Daoy (cell line): ENCODE results near the gene INPP4B. TPM values are rescaled to one million over a fixed set of nuclear protein-coding genes. Genes with fewer than 3 reads are reported as not detected.
A peak's percentile ranks its signal among the peaks of the same experiment; 100 is the strongest.

ENCODE experiments used
- DNase-seq: peaks from one replicate; pipeline ENCODE4 v3.0.0-alpha.2; 2015; ENCODE audit warnings: low read depth
- total RNA-seq: library from RNA; depleted of rRNA; stranded (reverse); fragments of >200 nt; shearing (Covaris generic); gene quantifications from 2 replicates; pipeline ENCODE4 v1.2.3, GENCODE V29; 2014

The INPP4B gene
- total RNA-seq, 1 experiment from 2014 or later: 9.3 TPM

DNA sequence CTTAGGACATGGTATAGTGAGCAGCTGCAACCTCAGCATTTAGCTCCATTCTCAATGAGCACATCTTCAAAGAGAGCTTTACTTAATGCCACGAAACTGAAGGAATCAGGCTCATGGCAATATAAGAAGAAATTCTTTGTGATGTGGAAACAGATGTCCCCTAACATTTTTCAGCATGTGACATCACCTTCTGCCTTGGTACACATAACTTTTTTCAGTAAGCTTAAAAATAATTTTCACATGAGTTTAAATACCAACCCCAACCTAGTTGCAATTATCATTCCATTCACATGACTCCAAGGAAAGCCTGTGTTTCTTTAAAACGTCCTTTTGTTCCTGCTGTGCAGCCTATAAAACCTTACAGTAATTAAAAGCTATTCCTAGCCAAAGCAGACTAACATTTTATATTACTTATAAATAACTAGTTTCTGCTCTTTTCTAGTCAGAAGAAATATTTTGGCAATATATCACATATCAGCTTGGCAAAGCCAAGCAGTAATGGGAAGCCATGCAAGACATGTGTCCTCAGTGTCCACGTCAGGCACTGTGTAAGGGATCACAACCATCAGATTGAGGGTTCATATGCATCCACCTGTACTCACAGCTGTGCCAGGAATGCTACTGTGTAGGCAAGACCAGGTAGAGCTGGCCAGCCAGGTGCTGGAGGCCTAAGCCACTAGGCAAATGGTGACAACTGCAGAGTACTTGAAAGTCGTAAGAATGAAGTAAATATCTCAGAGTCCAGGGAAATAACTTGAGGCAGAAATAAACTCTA is 466.6 kb downstream of the INPP4B start:
- peak; percentile 52 for DNase-seq

DNA sequence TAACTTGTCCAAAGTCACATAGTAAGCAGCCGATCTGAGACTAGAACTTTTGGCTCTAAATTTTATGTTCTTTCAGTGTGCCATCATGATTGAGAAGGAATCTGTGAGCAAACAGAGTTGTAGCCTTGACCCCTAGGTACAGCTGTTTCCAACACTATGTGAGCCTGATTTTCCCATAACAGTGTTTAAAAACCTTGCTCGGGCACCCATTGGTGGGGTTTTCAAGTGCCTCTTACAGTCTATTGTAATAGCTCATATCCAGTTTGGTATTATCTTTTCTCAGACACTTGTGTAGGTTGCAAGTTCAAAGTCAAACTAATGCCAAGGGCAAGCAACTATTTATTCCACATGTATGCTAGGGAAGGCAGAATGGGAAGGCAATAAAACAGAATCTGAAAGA is 467.9 kb downstream of the INPP4B start:
- no peak for DNase-seq

DNA sequence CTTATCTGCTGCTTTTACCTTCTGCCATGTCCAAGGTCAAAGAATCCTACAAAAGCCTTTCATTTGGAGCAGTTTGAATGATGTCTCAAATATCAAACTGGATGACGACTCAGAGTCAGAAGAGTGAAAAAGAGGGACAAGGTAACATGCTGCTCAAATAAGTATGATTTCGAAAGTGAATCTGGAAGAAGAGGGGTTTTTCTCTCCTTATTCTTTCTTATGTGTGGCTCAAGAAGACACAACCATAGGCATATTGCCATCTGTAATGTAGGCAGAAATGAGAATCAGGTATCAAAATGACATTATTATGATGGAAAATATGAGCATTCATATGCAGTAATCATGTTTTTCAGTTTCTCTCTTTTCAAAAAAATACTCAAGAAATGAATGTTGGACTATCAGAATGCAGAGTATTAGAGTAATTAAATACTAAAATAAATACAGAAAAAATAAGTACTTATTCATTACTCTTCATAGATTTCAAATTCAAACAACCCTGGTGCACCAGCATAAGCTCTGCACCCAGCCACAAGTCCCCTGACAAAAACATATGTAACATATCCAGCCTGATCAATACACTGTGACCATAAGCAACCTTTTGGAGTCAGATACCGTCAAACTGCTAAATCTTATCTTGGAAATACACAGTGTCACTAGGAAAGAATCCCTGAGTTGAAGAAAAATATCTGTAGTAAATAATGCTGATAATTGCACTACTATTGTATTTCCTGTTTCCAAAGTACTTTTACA is 468.6 kb downstream of the INPP4B start:
- DNase-seq: no peak

- DNase-seq: no peak
These were observed 469.9 kb downstream of the INPP4B start for GRCh38 chr4:142376204-142376603.

DNA sequence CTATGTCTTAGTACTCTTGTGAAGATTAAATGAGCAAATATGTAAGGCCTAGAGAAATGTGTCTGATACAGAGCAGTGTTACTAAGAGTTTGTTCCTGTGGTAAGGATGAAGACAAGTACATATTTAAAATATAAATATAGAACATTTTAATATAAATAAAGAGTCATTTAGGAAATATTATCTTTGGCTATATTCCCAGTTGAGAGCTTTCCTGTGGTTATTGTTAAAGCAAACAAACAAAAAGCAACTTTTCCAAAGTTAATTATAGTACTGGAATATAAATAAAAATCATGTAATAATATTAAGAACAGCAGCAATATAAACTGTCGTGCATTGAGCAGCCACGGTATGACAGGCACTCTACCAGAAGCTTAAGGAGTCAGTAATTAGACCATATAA is 472.5 kb downstream of the INPP4B start:
- no peak for DNase-seq

GRCh38 chr4:142372530-142373260 is 473.4 kb downstream of the INPP4B start:
- DNase-seq: no peak

DNA sequence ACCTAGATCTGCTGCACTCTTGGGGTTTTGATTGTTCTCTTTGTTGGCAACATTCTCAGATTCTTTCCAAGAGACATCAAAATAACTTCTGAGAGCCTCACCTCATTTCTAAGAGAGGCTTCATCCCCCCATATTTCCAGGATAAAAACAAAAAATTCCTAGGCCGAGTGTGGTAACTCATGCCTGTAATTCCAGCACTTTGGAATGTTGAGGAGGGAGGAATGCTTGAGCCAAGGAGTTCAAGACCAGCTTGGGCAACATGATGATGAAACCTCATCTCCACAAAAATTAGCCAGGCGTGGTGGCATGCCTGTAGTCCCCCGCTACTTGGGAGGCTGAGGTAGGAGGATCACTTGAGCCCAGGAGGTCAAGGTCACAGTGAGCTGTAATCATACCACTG is 477.0 kb downstream of the INPP4B start:
- no peak for DNase-seq

DNA sequence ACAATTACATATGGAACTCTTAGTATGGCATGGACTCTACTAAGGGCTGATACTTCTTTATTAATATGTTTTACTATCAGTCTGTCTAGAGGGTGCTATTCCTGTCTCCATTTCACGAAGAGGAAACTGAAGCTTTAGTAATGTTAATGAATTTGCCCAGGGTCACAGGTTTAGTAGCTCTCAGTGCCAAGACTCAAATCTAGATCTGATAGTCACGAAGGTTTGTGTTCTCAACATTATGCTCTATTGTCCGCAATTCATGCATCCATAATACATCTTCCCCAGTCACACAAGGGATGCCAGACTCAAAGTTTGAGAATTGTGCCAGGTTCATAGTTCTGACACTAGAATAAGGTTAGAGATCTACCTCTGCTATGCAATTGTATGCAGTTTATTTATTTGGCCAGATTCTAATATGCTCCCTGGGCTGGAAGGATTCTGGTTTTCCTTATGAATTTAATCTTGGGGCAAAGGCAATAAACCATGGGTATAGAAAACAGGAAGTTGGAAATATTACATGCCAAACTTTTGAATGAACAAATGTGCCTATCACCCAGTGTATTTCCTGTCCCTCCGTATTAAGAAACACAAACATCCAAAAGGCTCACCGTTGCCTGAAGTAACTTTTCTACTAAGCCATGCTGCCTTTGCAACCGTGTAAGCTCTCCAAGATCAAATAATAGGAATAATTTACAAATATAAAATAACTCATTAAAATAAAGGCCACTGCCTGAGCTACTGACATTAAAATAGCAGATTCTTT is 478.5 kb downstream of the INPP4B start:
- DNase-seq: no peak

DNA sequence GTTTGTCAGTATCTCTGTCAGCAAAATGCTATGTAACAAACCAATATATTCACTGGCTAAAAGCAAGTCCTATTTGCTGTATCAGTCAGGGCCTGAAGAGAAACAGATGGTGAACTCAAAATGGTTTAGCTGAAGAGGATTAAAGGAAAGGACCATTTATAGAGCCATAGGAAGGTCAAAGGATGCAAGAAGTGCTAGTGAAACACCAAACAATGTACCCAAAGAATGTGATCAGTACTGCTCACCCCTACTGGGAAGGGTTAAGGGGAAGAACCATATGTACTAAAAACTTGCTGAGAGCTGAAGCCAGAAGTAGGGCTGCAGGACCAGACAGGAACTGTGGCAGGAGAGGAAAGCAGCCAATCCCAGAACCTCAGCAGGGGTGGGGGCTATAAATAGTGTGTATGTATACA is 479.3 kb downstream of the INPP4B start:
- DNase-seq: no peak

- no peak for DNase-seq
These were observed 480.7 kb downstream of the INPP4B start for GRCh38 chr4:142365391-142365790.

GRCh38 chr4:142363686-142364085 is 482.4 kb downstream of the INPP4B start:
- DNase-seq: no peak

GRCh38 chr4:142361981-142362380 is 484.1 kb downstream of the INPP4B start:
- DNase-seq: no peak

DNA sequence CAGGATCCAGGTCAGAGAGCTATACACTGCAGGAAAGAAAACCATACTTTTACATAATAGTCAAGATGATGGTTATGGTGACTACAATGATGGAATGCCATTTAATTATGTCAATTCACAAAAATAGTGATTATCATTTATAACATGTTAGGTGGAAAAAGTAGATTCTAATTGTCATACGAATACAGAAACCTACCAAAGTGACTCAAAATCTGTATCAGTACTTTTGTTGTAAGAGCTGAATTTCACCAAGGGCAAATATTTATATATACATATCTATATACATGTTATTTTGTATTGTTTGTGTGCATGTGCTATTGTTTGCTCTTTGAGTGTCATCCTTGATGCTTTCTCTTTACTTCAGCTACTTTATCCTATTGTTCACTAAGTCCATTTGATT is 485.4 kb downstream of the INPP4B start:
- DNase-seq: no peak

DNA sequence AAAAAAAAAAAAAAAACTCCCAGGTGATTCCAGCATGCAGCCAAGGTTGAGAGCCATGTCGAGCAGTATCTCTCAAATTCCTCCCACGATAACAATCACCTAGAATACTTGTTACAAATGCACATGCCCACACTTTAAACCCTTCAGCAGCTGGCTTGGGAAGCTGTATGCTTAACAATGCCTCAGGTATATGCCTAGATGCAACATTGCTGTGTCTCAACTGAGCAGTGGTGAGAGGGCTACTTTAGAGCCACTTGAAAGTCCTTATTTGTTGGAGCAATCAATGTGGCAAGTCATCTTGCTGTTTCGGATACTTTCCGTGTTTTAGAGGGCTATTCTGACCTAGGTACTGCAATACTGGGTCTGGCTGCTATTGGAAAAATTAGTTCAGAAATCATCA is 487.4 kb downstream of the INPP4B start:
- DNase-seq: no peak

DNA sequence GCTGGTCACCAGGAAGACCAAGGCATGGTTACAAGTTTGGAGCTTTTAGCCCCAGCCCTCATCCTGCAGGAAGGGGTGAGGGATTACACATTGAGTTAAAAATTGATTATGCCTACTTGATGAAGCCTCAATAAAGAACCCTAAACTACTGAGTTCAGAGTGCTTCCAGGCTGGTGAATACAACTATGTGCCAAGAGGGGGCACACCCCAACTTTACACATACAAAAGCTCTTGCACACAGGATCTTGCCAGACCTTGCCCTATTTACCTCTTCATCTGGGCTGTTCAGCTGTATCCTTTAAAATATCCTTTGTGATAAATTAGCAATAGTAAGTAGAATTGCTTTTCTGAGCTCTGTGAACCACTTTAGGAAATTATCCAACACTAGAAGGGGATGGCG is 489.3 kb downstream of the INPP4B start:
- no peak for DNase-seq

GRCh38 chr4:142356118-142356759 is 489.9 kb downstream of the INPP4B start:
- no peak for DNase-seq

DNA sequence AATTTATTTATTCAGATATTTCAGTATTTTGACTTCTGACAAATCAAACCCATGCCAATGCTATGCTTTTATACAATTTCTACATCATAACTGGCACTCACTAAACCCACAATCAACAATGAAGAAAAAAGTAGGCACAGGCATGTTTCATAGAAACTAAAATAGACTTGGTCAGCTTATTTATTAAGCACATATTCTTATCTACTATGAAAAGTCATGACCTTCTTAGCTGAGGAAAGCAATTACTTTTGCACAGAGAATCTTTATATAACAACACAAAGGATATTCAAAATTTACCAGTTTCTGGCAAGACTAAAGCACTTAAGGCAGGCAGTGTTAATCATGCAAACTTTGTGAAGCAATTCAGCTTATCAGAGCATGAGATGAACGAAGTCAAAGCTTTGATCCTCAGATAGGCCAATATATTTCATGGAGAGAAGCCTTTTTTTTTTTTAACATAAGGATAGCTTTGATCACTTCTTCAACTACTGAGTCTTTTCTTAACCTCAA is 490.6 kb downstream of the INPP4B start:
- DNase-seq: no peak

GRCh38 chr4:142354794-142355420 is 491.2 kb downstream of the INPP4B start:
- DNase-seq: no peak

DNA sequence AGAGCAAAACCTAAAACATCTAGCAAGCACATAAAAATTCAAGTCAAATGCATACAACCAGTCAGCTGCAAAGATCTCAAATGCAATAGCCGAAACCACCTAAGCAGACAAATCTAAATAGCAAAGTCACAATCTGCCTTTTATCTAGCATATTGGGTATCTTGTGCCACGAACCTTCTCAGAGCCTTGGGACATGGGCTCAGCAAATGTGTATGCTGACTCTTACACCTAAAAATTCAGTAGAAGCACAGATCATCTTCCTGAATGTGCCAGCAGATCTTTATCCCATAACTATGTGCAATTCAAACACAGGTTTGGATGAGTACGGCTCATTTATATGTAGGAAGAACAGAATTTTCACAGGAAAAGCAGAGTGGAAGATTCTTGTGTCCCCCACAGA is 492.1 kb downstream of the INPP4B start:
- DNase-seq: no peak

DNA sequence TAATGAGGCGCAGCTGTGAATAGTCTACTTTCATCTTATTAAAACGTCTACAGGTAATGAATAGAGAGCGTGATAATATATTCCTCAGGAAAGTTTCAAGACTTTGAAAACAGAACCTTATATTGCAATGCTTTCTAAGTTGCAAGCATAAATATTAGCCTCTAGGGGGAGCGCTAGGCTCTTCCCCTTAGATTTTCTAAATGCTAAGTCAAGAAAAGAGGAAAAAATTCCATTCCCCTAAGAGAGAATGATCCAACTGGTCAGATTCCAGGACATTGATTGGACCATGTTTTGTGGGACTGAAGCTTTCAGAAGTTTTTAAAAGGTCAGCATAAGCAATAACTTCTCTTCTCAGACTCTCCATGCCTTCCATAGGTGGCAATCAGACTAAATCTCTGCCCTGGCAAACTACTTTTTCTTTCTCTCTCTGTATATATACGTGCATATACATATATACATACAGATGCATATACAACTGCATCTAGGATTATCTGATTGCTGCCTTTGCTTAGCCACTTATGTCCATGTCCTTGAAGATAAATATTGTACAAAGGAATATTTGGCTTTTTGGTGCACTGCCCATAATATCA is 492.9 kb downstream of the INPP4B start:
- peak; percentile 15 for DNase-seq
